A549 (cell line): Measurements from ENCODE around the gene DNPEP. TPM values are rescaled to one million over a fixed set of nuclear protein-coding genes. Genes with fewer than 3 reads are reported as not detected.

Experiments used
- ATAC-seq, 2 experiments: fragments of 200-7000 bp in 1 of 2; fragments of >200 bp in 1 of 2; cut with Nextera tagmentation in 1 of 2; cut with Tn5 transposase in 1 of 2; 3 replicates each; pipeline versions ENCODE4 v1.8.0 to v1.9.1; 2018 to 2020; ENCODE audit warnings: mild to moderate bottlenecking in 1 of 2, moderate library complexity in 1 of 2
- CTCF ChIA-PET: fragments of 300-600 bp; sonication (Branson Sonifier 250); formaldehyde crosslinking; extraction: SDS; loops from one replicate; lab custom pipeline; 2021; ENCODE audit warnings: antibody characterized with exemption, inconsistent platforms; lab: Yijun Ruan, JAX
- POLR2A ChIA-PET: fragments of 350-600 bp; formaldehyde crosslinking; extraction: SDS; loops from one replicate; lab custom pipeline; 2021; ENCODE audit warnings: antibody characterized with exemption, inconsistent platforms; lab: Yijun Ruan, JAX
- DNase-seq, 2 experiments: peaks; one replicate each; pipeline versions ENCODE4 v3.0.0 to v3.0.0-alpha.2; 2011 to 2016; ENCODE audit warnings: low read depth in 1 of 2, low spot score in 1 of 2
- FAIRE-seq: peaks from 2 replicates; lab custom pipeline; 2011; peaks lifted over from hg19 to GRCh38; lab: Jason Lieb, UNC
- H3K27ac ChIP-seq, 2 experiments: fragments of >200 bp; sonication (Bioruptor Twin); formaldehyde crosslinking; 3 replicates each; pipeline ENCODE4 v1.5.1; 2016 to 2017
- H3K4me1 ChIP-seq: fragments of >200 bp; sonication (Bioruptor Twin); formaldehyde crosslinking; 3 replicates; pipeline ENCODE4 v1.6.1; 2016
- H3K4me2 ChIP-seq: fragments of >200 bp; sonication (Bioruptor Twin); formaldehyde crosslinking; 3 replicates; pipeline ENCODE4 v1.6.1; 2016
- H3K4me3 ChIP-seq: fragments of >200 bp; sonication (Bioruptor Twin); formaldehyde crosslinking; 3 replicates; pipeline ENCODE4 v1.5.1; 2016
- H3K9me3 ChIP-seq: fragments of >200 bp; sonication (Bioruptor Twin); formaldehyde crosslinking; 3 replicates; pipeline ENCODE4 v1.6.1; 2016
- BCL3 ChIP-seq: fragments of >200 bp; sonication (Bioruptor Twin); formaldehyde crosslinking; IDR thresholded peaks from 3 replicates; pipeline ENCODE4 v1.6.1; 2016
- CBX8 ChIP-seq: fragments of 200-600 bp; sonication (generic); IDR thresholded peaks from 2 replicates; pipeline ENCODE4 v1.6.1; 2016
- CHD2 ChIP-seq: fragments of 150-350 bp; IDR thresholded peaks from 2 replicates; pipeline ENCODE4 v1.6.1; 2014; ENCODE audit warnings: low read length; ENCODE audit not compliant: partially characterized antibody
- CHD4 ChIP-seq: fragments of 200-600 bp; sonication (generic); IDR thresholded peaks from 2 replicates; pipeline ENCODE4 v1.6.1; 2016; ENCODE audit warnings: antibody characterized with exemption, mild to moderate bottlenecking, borderline replicate concordance
- CTCF ChIP-seq: fragments of >200 bp; sonication (Bioruptor Twin); formaldehyde crosslinking; IDR thresholded peaks from 3 replicates; pipeline ENCODE4 v1.5.1; 2016
- E2F6 ChIP-seq: IDR thresholded peaks from 2 replicates; pipeline ENCODE4 v1.6.1; 2012; ENCODE audit warnings: low read depth, borderline replicate concordance
- EHMT2 ChIP-seq: fragments of 200-600 bp; sonication (generic); IDR thresholded peaks from 2 replicates; pipeline ENCODE4 v1.6.1; 2016; ENCODE audit warnings: antibody characterized with exemption, low read depth, mild to moderate bottlenecking, moderate library complexity
- FOSL2 ChIP-seq, 2 experiments: fragments of 450-650 bp in 1 of 2; fragments of >200 bp in 1 of 2; sonication (Bioruptor Twin) in 1 of 2; formaldehyde crosslinking; IDR thresholded peaks; 2 replicates each; pipeline versions ENCODE4 v1.5.0 to v1.6.1; 2016 to 2020; ENCODE audit warnings: mild to moderate bottlenecking in 1 of 2, moderate library complexity in 1 of 2
- HEYL ChIP-seq: fragments of 250-450 bp; sonication (Bioruptor Pico); IDR thresholded peaks from 2 replicates; pipeline ENCODE4 v1.8.0; 2021; ENCODE audit warnings: mild to moderate bottlenecking, moderate library complexity
- HMGXB4 ChIP-seq: fragments of 250-450 bp; sonication (Bioruptor Pico); IDR thresholded peaks from 2 replicates; pipeline ENCODE4 v1.5.0; 2021; ENCODE audit warnings: mild to moderate bottlenecking, moderate library complexity, borderline replicate concordance
- HOXA7 ChIP-seq: fragments of 250-450 bp; sonication (Bioruptor Pico); IDR thresholded peaks from 2 replicates; pipeline ENCODE4 v1.5.0; 2020; ENCODE audit warnings: mild to moderate bottlenecking, moderate library complexity
- HOXB5 ChIP-seq: fragments of 250-450 bp; sonication (Bioruptor Pico); IDR thresholded peaks from 2 replicates; pipeline ENCODE4 v1.5.0; 2020; ENCODE audit warnings: mild to moderate bottlenecking, moderate library complexity
- JUN ChIP-seq, 2 experiments: fragments of >200 bp; sonication (Bioruptor Twin); formaldehyde crosslinking; IDR thresholded peaks; 2 replicates in 1 of 2; 3 replicates in 1 of 2; pipeline ENCODE4 v1.6.1; 2016 to 2017
- KDM5A ChIP-seq: fragments of 200-600 bp; sonication (generic); IDR thresholded peaks from 2 replicates; pipeline ENCODE4 v1.6.1; 2016; ENCODE audit warnings: antibody characterized with exemption, mild to moderate bottlenecking
- MAFK ChIP-seq: fragments of 450-650 bp; IDR thresholded peaks from 2 replicates; pipeline ENCODE4 v1.6.1; 2014; ENCODE audit not compliant: partially characterized antibody
- MAZ ChIP-seq: fragments of 150-350 bp; IDR thresholded peaks from 2 replicates; pipeline ENCODE4 v1.6.1; 2014; ENCODE audit warnings: antibody characterized with exemption, low read depth, low read length, borderline replicate concordance
- NFE2L2 ChIP-seq: fragments of 150-350 bp; conservative IDR thresholded peaks from 2 replicates; pipeline ENCODE4 v1.6.1; 2014; ENCODE audit warnings: low read length
- NPAS2 ChIP-seq: fragments of 250-450 bp; sonication (Bioruptor Pico); IDR thresholded peaks from 2 replicates; pipeline ENCODE4 v1.8.0; 2022; ENCODE audit warnings: mild to moderate bottlenecking, moderate library complexity, borderline replicate concordance
- NR3C1 ChIP-seq: fragments of >200 bp; sonication (Bioruptor Twin); formaldehyde crosslinking; IDR thresholded peaks from 3 replicates; pipeline ENCODE4 v1.6.1; 2017
- PHF8 ChIP-seq: fragments of 200-600 bp; sonication (generic); IDR thresholded peaks from 2 replicates; pipeline ENCODE4 v1.6.1; 2016; ENCODE audit warnings: low read depth, mild to moderate bottlenecking, antibody characterized with exemption, moderate library complexity, borderline replicate concordance
- POLR2A ChIP-seq: IDR thresholded peaks from 2 replicates; pipeline ENCODE4 v1.6.1; 2012; ENCODE audit warnings: mild to moderate bottlenecking, low read length
- RAD21 ChIP-seq, 2 experiments: fragments of >200 bp in 1 of 2; sonication (Bioruptor Twin) in 1 of 2; formaldehyde crosslinking in 1 of 2; IDR thresholded peaks in 1 of 2; conservative IDR thresholded peaks in 1 of 2; 2 replicates in 1 of 2; 3 replicates in 1 of 2; pipeline ENCODE4 v1.6.1; 2012 to 2018; ENCODE audit warnings: inconsistent platforms in 1 of 2
- RARB ChIP-seq: fragments of 250-450 bp; sonication (Bioruptor Pico); IDR thresholded peaks from 2 replicates; pipeline ENCODE4 v1.8.0; 2021; ENCODE audit warnings: mild to moderate bottlenecking, moderate library complexity
- REST ChIP-seq: fragments of 200-600 bp; sonication (generic); IDR thresholded peaks from 2 replicates; pipeline ENCODE4 v1.6.1; 2016; ENCODE audit warnings: antibody characterized with exemption, mild to moderate bottlenecking, moderate library complexity
- SREBF2 ChIP-seq: fragments of 450-650 bp; IDR thresholded peaks from 2 replicates; pipeline ENCODE4 v1.6.1; 2014; ENCODE audit warnings: mild to moderate bottlenecking, moderate library complexity
- TP53 ChIP-seq: fragments of 250-450 bp; sonication (Bioruptor Pico); IDR thresholded peaks from 2 replicates; pipeline ENCODE4 v1.5.0; 2021; ENCODE audit warnings: mild to moderate bottlenecking, moderate library complexity
- ZSCAN20 ChIP-seq: fragments of 250-450 bp; sonication (Bioruptor Pico); IDR thresholded peaks from 2 replicates; pipeline ENCODE4 v1.8.0; 2022; ENCODE audit warnings: mild to moderate bottlenecking, moderate library complexity
- WGBS: methylation state at CpG from one replicate; pipeline ENCODE4 v1.1.6; 2017; ENCODE audit errors: missing lambda C conversion rate; 5-methylcytosine and 5-hydroxymethylcytosine counted together
- polyA plus RNA-seq, 4 experiments: library from polyadenylated mRNA; depleted of rRNA in 3 of 4; stranded (reverse); fragments of >200 nt; fragmentation: RNase III in 1 of 4; extraction: RNeasy Plus Mini Kit Qiagen cat#74134 plus additional on column Dnase treatment in 1 of 4; gene quantifications; 2 replicates in 3 of 4; 3 replicates in 1 of 4; pipeline ENCODE4 v1.2.3, GENCODE V29; 2011 to 2017

DNPEP gene
- polyA plus RNA-seq, 2 of the 4 experiments (the other 2 are of a cell fraction), result 29.0 to 40.9 TPM

GRCh38 chr2:219335373-219335786 lies 52.3 kb downstream of the DNPEP start:
- Histone ChIP-seq H3K4me3 (no peak overlapping the region), H3K4me1 (no peaks in the 10 kb centered on the region), H3K9me3 (no peaks in the 10 kb centered on the region; the same call in 2 of the 3 replicates), H3K27ac (no peak overlapping the region), H3K4me2 (no peak overlapping the region)
- ChIA-PET CTCF (interaction anchor here (0.5 to 2.2 kb wide), 6 partner anchors 13 to 307 kb away, joined by 3 to 9 read pairs (median 4); no protein-coding TSS in a partner anchor), POLR2A (no interaction called here)
- WGBS, result 45% methylated on average over 5 of the region's 5 CpGs
- ATAC-seq, result peak; percentile 65 to 74
- no peak for FAIRE-seq
- DNase-seq, result peak in 1 of 2 experiments; percentile 48
- TF ChIP-seq CHD2 (no peak), NR3C1 (no peak), EHMT2 (no peak), NPAS2 (CRISPR knock-in tag) (no peak), MAZ (no peak), RARB (no peak), JUN (IDR thresholded peaks at IDR 0.05) (no peak), HOXA7 (CRISPR knock-in tag) (no peak), CHD4 (no peak), CBX8 (no peak), HOXB5 (CRISPR knock-in tag) (no peak), TP53 (CRISPR knock-in tag) (no peak), POLR2A (no peak), RAD21 (conservative IDR thresholded peaks at IDR 0.05 in 1 of 2, IDR thresholded peaks at IDR 0.05 in 1 of 2) (no peak), ZSCAN20 (CRISPR knock-in tag) (no peak), HEYL (no peak), E2F6 (no peak), REST (no peak)

GRCh38 chr2:219334076-219334475 lies 53.6 kb downstream of the DNPEP start:
- TF ChIP-seq RARB (no peak), ZSCAN20 (CRISPR knock-in tag) (no peak), BCL3 (no peak), HOXA7 (CRISPR knock-in tag) (no peak), CTCF (no peak), NFE2L2 (no peak), HMGXB4 (CRISPR knock-in tag) (no peak), SREBF2 (no peak), MAZ (no peak), KDM5A (no peak), CHD4 (no peak), MAFK (no peak), FOSL2 (IDR thresholded peaks at IDR 0.05) (no peak), FOSL2 (CRISPR knock-in tag; IDR thresholded peaks at IDR 0.05) (no peak), PHF8 (no peak)
- TF ChIP-seq, all 56 proteins: peak for 0
- ATAC-seq, result no peak
- 92% methylated on average over 2 of the region's 2 CpGs for WGBS
- Histone ChIP-seq H3K9me3 (no peaks in the 10 kb centered on the region; the same call in 2 of the 3 replicates), H3K27ac (no peak overlapping the region), H3K4me2 (no peak overlapping the region), H3K4me1 (no peaks in the 10 kb centered on the region), H3K4me3 (no peak overlapping the region)
- DNase-seq, result no peak
- ChIA-PET POLR2A (no interaction called here), CTCF (interaction anchor here (0.8 to 1.4 kb wide), 3 partner anchors 11 to 36 kb away, joined by 3 to 4 read pairs (median 3); no protein-coding TSS in a partner anchor)
- no peak for FAIRE-seq
